Liver (tissue), 9 donors: ENCODE results near the gene NKD1. TPM values are rescaled to one million over a fixed set of nuclear protein-coding genes. Genes with fewer than 3 reads are reported as not detected.

ENCODE experiments used
- DNase-seq: peaks from one replicate; pipeline ENCODE4 v3.0.0-alpha.2; 2017; ENCODE audit warnings: low spot score
- H3K27ac ChIP-seq, 2 donors: one replicate each; pipeline ENCODE4 v1.7.0; 2013; ENCODE audit warnings: inconsistent platforms in 2 of 2, low read length in 2 of 2, control low read depth in 1 of 2, low read depth in 1 of 2, mild to moderate bottlenecking in 1 of 2
- H3K27me3 ChIP-seq, 4 donors: one replicate each; pipeline versions ENCODE4 v1.6.1 to v1.7.0; 2013; ENCODE audit warnings: low read length in 3 of 4, inconsistent platforms in 1 of 4, mild to moderate bottlenecking in 1 of 4, moderate library complexity in 1 of 4; ENCODE audit not compliant: control insufficient read depth in 4 of 4, insufficient read depth in 4 of 4
- H3K36me3 ChIP-seq, 4 donors: one replicate each; pipeline versions ENCODE4 v1.6.1 to v1.7.0; 2013; ENCODE audit warnings: low read length in 3 of 4, mild to moderate bottlenecking in 3 of 4, low read depth in 1 of 4, moderate library complexity in 1 of 4; ENCODE audit not compliant: control insufficient read depth in 4 of 4, insufficient read depth in 3 of 4
- H3K4me1 ChIP-seq, 4 donors: one replicate each; pipeline versions ENCODE4 v1.6.1 to v1.7.0; 2013; ENCODE audit warnings: low read length in 3 of 4, mild to moderate bottlenecking in 3 of 4, moderate library complexity in 1 of 4; ENCODE audit not compliant: control insufficient read depth in 4 of 4, insufficient read depth in 4 of 4
- H3K4me3 ChIP-seq, 3 donors: one replicate each; pipeline versions ENCODE4 v1.6.1 to v1.7.0; 2013; ENCODE audit warnings: low read length in 3 of 3, control low read depth in 1 of 3, low read depth in 1 of 3, mild to moderate bottlenecking in 1 of 3
- H3K9ac ChIP-seq, 2 donors: one replicate each; pipeline ENCODE4 v1.7.0; 2013; ENCODE audit warnings: low read length in 2 of 2, mild to moderate bottlenecking in 2 of 2, moderate library complexity in 2 of 2, control low read depth in 1 of 2, low read depth in 1 of 2
- H3K9me3 ChIP-seq, 4 donors: one replicate each; pipeline versions ENCODE4 v1.6.1 to v1.7.0; 2013; ENCODE audit warnings: low read length in 3 of 4; ENCODE audit not compliant: control insufficient read depth in 4 of 4
- ATF3 ChIP-seq: IDR thresholded peaks from 2 replicates; pipeline ENCODE4 v1.6.1; 2016; ENCODE audit warnings: antibody characterized with exemption
- EGR1 ChIP-seq, 2 donors: IDR thresholded peaks; 2 replicates each; pipeline ENCODE4 v1.6.1; 2016 to 2018; ENCODE audit warnings: antibody characterized with exemption in 2 of 2, low read depth in 2 of 2
- FOXA1 ChIP-seq: IDR thresholded peaks from 2 replicates; pipeline ENCODE4 v1.6.1; 2016; ENCODE audit warnings: antibody characterized with exemption
- FOXA2 ChIP-seq: IDR thresholded peaks from 2 replicates; pipeline ENCODE4 v1.6.1; 2016; ENCODE audit warnings: antibody characterized with exemption
- GABPA ChIP-seq, 2 donors: IDR thresholded peaks in 1 of 2; conservative IDR thresholded peaks in 1 of 2; 2 replicates each; pipeline ENCODE4 v1.6.1; 2016; ENCODE audit warnings: antibody characterized with exemption in 2 of 2, mild to moderate bottlenecking in 1 of 2, moderate library complexity in 1 of 2
- HNF4A ChIP-seq, 2 donors: conservative IDR thresholded peaks; 2 replicates each; pipeline ENCODE4 v1.6.1; 2016; ENCODE audit warnings: antibody characterized with exemption in 2 of 2, mild to moderate bottlenecking in 2 of 2
- HNF4G ChIP-seq: IDR thresholded peaks from 2 replicates; pipeline ENCODE4 v1.6.1; 2016; ENCODE audit warnings: antibody characterized with exemption
- JUND ChIP-seq, 2 donors: IDR thresholded peaks; 2 replicates each; pipeline ENCODE4 v1.6.1; 2016; ENCODE audit warnings: antibody characterized with exemption in 2 of 2
- MAX ChIP-seq: IDR thresholded peaks from 2 replicates; pipeline ENCODE4 v1.6.1; 2016; ENCODE audit warnings: antibody characterized with exemption
- NR2F2 ChIP-seq: IDR thresholded peaks from 2 replicates; pipeline ENCODE4 v1.6.1; 2016; ENCODE audit warnings: antibody characterized with exemption
- RAD21 ChIP-seq, 2 donors: IDR thresholded peaks; 2 replicates each; pipeline ENCODE4 v1.6.1; 2016; ENCODE audit warnings: antibody characterized with exemption in 2 of 2, mild to moderate bottlenecking in 2 of 2
- REST ChIP-seq: IDR thresholded peaks from 2 replicates; pipeline ENCODE4 v1.6.1; 2016; ENCODE audit warnings: antibody characterized with exemption, mild to moderate bottlenecking
- RXRA ChIP-seq, 2 donors: IDR thresholded peaks; 2 replicates each; pipeline ENCODE4 v1.6.1; 2017 to 2018; ENCODE audit warnings: antibody characterized with exemption in 2 of 2, mild to moderate bottlenecking in 1 of 2
- SP1 ChIP-seq: IDR thresholded peaks from 2 replicates; pipeline ENCODE4 v1.6.1; 2018; ENCODE audit warnings: antibody characterized with exemption, mild to moderate bottlenecking
- TAF1 ChIP-seq: conservative IDR thresholded peaks from 2 replicates; pipeline ENCODE4 v1.6.1; 2016; ENCODE audit warnings: antibody characterized with exemption, mild to moderate bottlenecking
- YY1 ChIP-seq: IDR thresholded peaks from 2 replicates; pipeline ENCODE4 v1.6.1; 2016; ENCODE audit warnings: antibody characterized with exemption, mild to moderate bottlenecking
- ZBTB33 ChIP-seq: IDR thresholded peaks from 2 replicates; pipeline ENCODE4 v1.6.1; 2016; ENCODE audit warnings: antibody characterized with exemption
- WGBS: extraction: QIAGEN DNeasy Blood & Tissue Kit; methylation state at CpG from one replicate; pipeline ENCODE4 v1.1.7; 2013; 5-methylcytosine and 5-hydroxymethylcytosine counted together
- polyA plus RNA-seq, 2 donors: library from polyadenylated mRNA; stranded (reverse) in 1 of 2; unstranded in 1 of 2; fragments of 200-250 nt in 1 of 2; fragments of >200 nt in 1 of 2; fragmentation: Nextera tagmentation in 1 of 2; extraction: Ambion mirVana in 1 of 2; gene quantifications; one replicate each; pipeline versions ENCODE4 v1.2.1 to v1.2.3, GENCODE V29; 2013 to 2015
- total RNA-seq, 2 donors: library from RNA; depleted of rRNA; stranded (reverse); fragments of >200 nt; gene quantifications; one replicate each; pipeline ENCODE4 v1.2.3, GENCODE V29; 2014
- donor health status: healthy.
- donor health status: healthy.
- donor health status: healthy.
- donor health status: healthy.
- donor health status: healthy.

Gene NKD1
- total and polyA plus RNA-seq, 4 donors: 0.28 to 3.5 (median 0.85) TPM

- 92% methylated on average over 8 of the region's 8 CpGs for WGBS
- Histone ChIP-seq H3K27ac (no peak overlapping the region), H3K9ac (no peak overlapping the region), H3K9me3 (no peaks in the 10 kb centered on the region), H3K4me1 (no peaks in the 10 kb centered on the region), H3K4me3 (no peak overlapping the region), H3K27me3 (no peaks in the 10 kb centered on the region), H3K36me3 (no peaks in the 10 kb centered on the region)
- no peak for DNase-seq
- TF ChIP-seq RXRA (IDR thresholded peaks at IDR 0.05) (no peak), MAX (no peak), FOXA1 (no peak), RAD21 (IDR thresholded peaks at IDR 0.05) (no peak), REST (no peak), JUND (IDR thresholded peaks at IDR 0.05) (no peak), EGR1 (IDR thresholded peaks at IDR 0.05; ENCODE audit: low read depth in 2 of 2) (no peak), HNF4G (no peak), SP1 (no peak), NR2F2 (no peak), ATF3 (no peak), FOXA2 (no peak), ZBTB33 (no peak), TAF1 (no peak), GABPA (IDR thresholded peaks at IDR 0.05 in 1 of 2, conservative IDR thresholded peaks at IDR 0.05 in 1 of 2) (no peak), YY1 (no peak)
Measured at GRCh38 chr16:50537533-50538290, 10.5 kb upstream of the NKD1 start.

- Histone ChIP-seq H3K27me3 (no peaks in the 10 kb centered on the region), H3K9ac (no peak overlapping the region), H3K4me3 (no peak overlapping the region), H3K27ac (no peak overlapping the region), H3K9me3 (no peaks in the 10 kb centered on the region), H3K36me3 (no peaks in the 10 kb centered on the region), H3K4me1 (no peaks in the 10 kb centered on the region)
- no peak for DNase-seq
- WGBS: 95% methylated on average over 11 of the region's 11 CpGs
- no peak for TF ChIP-seq HNF4A (conservative IDR thresholded peaks at IDR 0.05)
- TF ChIP-seq JUND (IDR thresholded peaks at IDR 0.05): no peak
Measured at GRCh38 chr16:50538411-50539052, 9.7 kb upstream of the NKD1 start.
